SK-N-SH treated with all-trans-retinoic acid at 6 μM for 48 hours (cell line): Measurements from ENCODE around the gene TAF1C.

Source experiments
- ZFP3 ChIP-seq: fragments of 250-450 bp; sonication (Bioruptor Pico); IDR thresholded peaks from 2 replicates; pipeline ENCODE4 v1.5.0; 2020; ENCODE audit warnings: mild to moderate bottlenecking, moderate library complexity
- ZNF70 ChIP-seq: fragments of 450-650 bp; formaldehyde crosslinking; IDR thresholded peaks from 2 replicates; pipeline ENCODE4 v1.5.0; 2020; ENCODE audit warnings: mild to moderate bottlenecking, moderate library complexity
- TF ChIP-seq, protein P1 (sequence below): fragments of 250-450 bp; sonication (Bioruptor Pico); IDR thresholded peaks from 2 replicates; pipeline ENCODE4 v1.8.0; 2020; ENCODE audit warnings: mild to moderate bottlenecking, moderate library complexity, borderline replicate concordance

DNA sequence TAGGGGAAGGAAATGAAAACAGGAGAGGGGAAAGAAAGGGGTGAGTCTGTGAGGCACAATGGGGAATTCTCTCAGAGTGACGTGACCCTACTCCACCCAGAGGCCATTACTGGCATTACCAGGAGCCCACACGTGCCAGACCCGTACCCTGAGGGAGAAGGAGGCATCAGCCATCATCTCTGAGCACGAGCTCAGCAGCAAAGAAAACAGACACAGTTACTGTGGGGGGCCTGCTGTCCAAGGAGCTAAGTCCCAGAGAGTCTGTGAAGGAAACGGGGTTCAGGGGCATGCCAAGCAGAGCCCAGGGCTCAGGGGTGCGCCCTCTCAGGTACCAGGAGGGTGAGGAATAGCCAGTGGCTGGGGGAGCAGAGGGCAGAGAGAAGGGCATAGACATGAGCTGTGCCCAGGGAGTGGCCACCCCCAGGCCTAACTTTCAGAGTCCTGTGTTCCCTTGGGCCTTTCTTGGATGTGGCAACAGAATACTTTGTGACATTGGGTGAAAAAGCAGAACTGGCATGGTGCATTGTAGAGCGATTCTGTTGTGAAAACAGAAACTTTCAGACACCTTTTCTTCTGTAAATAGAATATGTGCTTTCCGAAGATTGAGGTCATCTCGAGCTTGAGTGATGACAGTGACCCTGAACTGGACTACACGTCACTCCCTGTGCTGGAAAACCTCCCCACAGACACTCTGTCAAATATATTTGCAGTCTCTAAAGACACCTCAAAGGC lies 11.3 kb downstream of the TAF1C start:
- TF ChIP-seq, protein P1, sequence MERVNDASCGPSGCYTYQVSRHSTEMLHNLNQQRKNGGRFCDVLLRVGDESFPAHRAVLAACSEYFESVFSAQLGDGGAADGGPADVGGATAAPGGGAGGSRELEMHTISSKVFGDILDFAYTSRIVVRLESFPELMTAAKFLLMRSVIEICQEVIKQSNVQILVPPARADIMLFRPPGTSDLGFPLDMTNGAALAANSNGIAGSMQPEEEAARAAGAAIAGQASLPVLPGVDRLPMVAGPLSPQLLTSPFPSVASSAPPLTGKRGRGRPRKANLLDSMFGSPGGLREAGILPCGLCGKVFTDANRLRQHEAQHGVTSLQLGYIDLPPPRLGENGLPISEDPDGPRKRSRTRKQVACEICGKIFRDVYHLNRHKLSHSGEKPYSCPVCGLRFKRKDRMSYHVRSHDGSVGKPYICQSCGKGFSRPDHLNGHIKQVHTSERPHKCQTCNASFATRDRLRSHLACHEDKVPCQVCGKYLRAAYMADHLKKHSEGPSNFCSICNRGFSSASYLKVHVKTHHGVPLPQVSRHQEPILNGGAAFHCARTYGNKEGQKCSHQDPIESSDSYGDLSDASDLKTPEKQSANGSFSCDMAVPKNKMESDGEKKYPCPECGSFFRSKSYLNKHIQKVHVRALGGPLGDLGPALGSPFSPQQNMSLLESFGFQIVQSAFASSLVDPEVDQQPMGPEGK: no peak
- TF ChIP-seq ZFP3 (CRISPR knock-in tag): no peak
- TF ChIP-seq ZNF70: no peak
